K562 (cell line): ENCODE results near the gene SPIN1. TPM values are rescaled to one million over a fixed set of nuclear protein-coding genes. Genes with fewer than 3 reads are reported as not detected.

Experiments used
- ATAC-seq: fragments of 200-7000 bp; cut with Tn5 transposase; 3 replicates; pipeline ENCODE4 v1.9.1; 2020; ENCODE audit warnings: moderate library complexity
- BruUV-seq: library from RNA; stranded (reverse); fragments of 400-500 nt; replicated peaks from 2 replicates; lab custom pipeline; 2021; lab: Mats Ljungman, UMichigan
- CTCF ChIA-PET: fragments of 300-600 bp; formaldehyde crosslinking; extraction: SDS; loops from one replicate; lab custom pipeline; 2021; ENCODE audit warnings: low intra/inter-chr PET ratio; lab: Yijun Ruan, JAX
- POLR2A ChIA-PET: fragments of 300-600, 350-650 bp; sonication (Branson Sonifier 250); formaldehyde crosslinking; extraction: SDS; loops from one replicate; lab custom pipeline; 2021; ENCODE audit warnings: antibody characterized with exemption, inconsistent platforms; lab: Yijun Ruan, JAX
- DNase-seq, 4 experiments: peaks; one replicate each; pipeline versions ENCODE4 v3.0.0 to v3.0.0-alpha.2; 2011 to 2018; ENCODE audit warnings: low spot score in 3 of 4, mixed read lengths in 3 of 4; ENCODE audit errors: extremely low read depth in 1 of 4
- FAIRE-seq: peaks from 2 replicates; lab custom pipeline; 2011; peaks lifted over from hg19 to GRCh38; lab: Jason Lieb, UNC
- H2AFZ ChIP-seq: 2 replicates; pipeline ENCODE4 v1.6.0; 2011; ENCODE audit warnings: low read depth, low read length, control low read depth, inconsistent platforms
- H3K27ac ChIP-seq: fragments of 200-600 bp; 3 replicates; pipeline ENCODE4 v1.8.0; 2011; ENCODE audit warnings: low read depth, mild to moderate bottlenecking, control low read depth, inconsistent platforms, low read length, moderate library complexity, mixed read lengths; ENCODE audit errors: extremely low read depth
- H3K27me3 ChIP-seq, 2 experiments: fragments of 300-600 bp in 1 of 2; 2 replicates in 1 of 2; 3 replicates in 1 of 2; pipeline versions ENCODE4 v1.6.0 to v1.8.0; 2011; ENCODE audit warnings: inconsistent platforms in 2 of 2, low read length in 2 of 2, mild to moderate bottlenecking in 1 of 2, mixed read lengths in 1 of 2, moderate library complexity in 1 of 2; ENCODE audit not compliant: control insufficient read depth in 2 of 2, insufficient read depth in 2 of 2
- H3K36me3 ChIP-seq: fragments of 300-600 bp; 3 replicates; pipeline ENCODE4 v1.8.0; 2011; ENCODE audit warnings: mild to moderate bottlenecking, low read length, inconsistent platforms; ENCODE audit not compliant: control insufficient read depth, insufficient read depth
- H3K4me1 ChIP-seq, 2 experiments: fragments of 200-600 bp in 1 of 2; replicated peaks in 1 of 2; 2 replicates in 1 of 2; 3 replicates in 1 of 2; pipeline versions ENCODE4 v1.5.1 to v1.8.0; 2011; ENCODE audit warnings: inconsistent platforms in 2 of 2, low read length in 2 of 2, mild to moderate bottlenecking in 1 of 2, mixed read lengths in 1 of 2, moderate library complexity in 1 of 2; ENCODE audit not compliant: control insufficient read depth in 2 of 2, insufficient read depth in 2 of 2
- H3K4me2 ChIP-seq: 2 replicates; pipeline ENCODE4 v1.6.1; 2011; ENCODE audit warnings: low read length, control low read depth, inconsistent platforms, mixed read lengths; ENCODE audit not compliant: insufficient read depth
- H3K4me3 ChIP-seq: fragments of 200-600 bp; sonication (generic), shearing (Covaris generic); 2 replicates; pipeline ENCODE4 v1.5.1; 2016; ENCODE audit warnings: control low read depth, inconsistent platforms
- H3K79me2 ChIP-seq: fragments of 200-600 bp; 3 replicates; pipeline ENCODE4 v1.8.0; 2011; ENCODE audit warnings: low read length, inconsistent platforms; ENCODE audit not compliant: control insufficient read depth, insufficient read depth
- H3K9ac ChIP-seq, 2 experiments: 2 replicates each; pipeline versions ENCODE4 v1.6.0 to v1.6.1; 2011; ENCODE audit warnings: low read depth in 2 of 2, low read length in 2 of 2, control low read depth in 1 of 2, inconsistent platforms in 1 of 2, mild to moderate bottlenecking in 1 of 2, mixed read lengths in 1 of 2; ENCODE audit not compliant: insufficient read depth in 1 of 2
- H3K9me1 ChIP-seq: one replicate; pipeline ENCODE4 v1.6.0; 2011; ENCODE audit warnings: inconsistent platforms, mild to moderate bottlenecking, low read length, moderate library complexity; ENCODE audit not compliant: control insufficient read depth, insufficient read depth
- H3K9me3 ChIP-seq: replicated peaks from 2 replicates; pipeline ENCODE4 v1.5.1; 2011; ENCODE audit warnings: low read depth, low read length, inconsistent platforms; ENCODE audit not compliant: control insufficient read depth, insufficient read depth
- H4K20me1 ChIP-seq: replicated peaks from 2 replicates; pipeline ENCODE4 v1.6.1; 2011; ENCODE audit warnings: low read length, inconsistent platforms, mixed read lengths; ENCODE audit not compliant: control insufficient read depth, insufficient read depth
- CTBP1 ChIP-seq: fragments of 450-650 bp; IDR thresholded peaks from 2 replicates; pipeline ENCODE4 v1.6.1; 2016; ENCODE audit warnings: borderline replicate concordance
- SPI1 ChIP-seq: IDR thresholded peaks from 2 replicates; pipeline ENCODE4 v1.6.1; 2011; ENCODE audit warnings: low read depth, low read length, control low read depth, borderline replicate concordance
- TAF15 ChIP-seq: fragments of 200-400 bp; formaldehyde crosslinking; IDR thresholded peaks from 2 replicates; pipeline ENCODE4 v1.6.1; 2017; ENCODE audit warnings: mild to moderate bottlenecking, low read depth, low read length, moderate library complexity
- THRAP3 ChIP-seq: fragments of 450-650 bp; IDR thresholded peaks from 2 replicates; pipeline ENCODE4 v1.6.1; 2016; ENCODE audit warnings: mild to moderate bottlenecking, inconsistent platforms, borderline replicate concordance
- WGBS: fragments of 100-300 bp; shearing (Covaris generic); methylation state at CpG from one replicate; pipeline ENCODE4 v1.1.6; 2016; ENCODE audit warnings: low coverage, mixed read lengths; ENCODE audit not compliant: insufficient coverage; ENCODE audit errors: missing lambda C conversion rate; 5-methylcytosine and 5-hydroxymethylcytosine counted together
- in situ Hi-C: fragments of 300-500 bp; cut with MboI; formaldehyde crosslinking; loops from 4 replicates; pipeline ENCODE4 v1.15.0; 2018; ENCODE audit warnings: inconsistent platforms, mixed read lengths
- intact Hi-C: fragments of 100-400 bp; cut with micrococcal nuclease; formaldehyde crosslinking; loops from 2 replicates; pipeline ENCODE4 v1.14.2; 2022
- polyA plus RNA-seq, 8 experiments: library from polyadenylated mRNA; depleted of rRNA in 4 of 8; stranded (reverse) in 5 of 8; unstranded in 3 of 8; fragments of >200 nt; fragmentation: Nextera tagmentation in 2 of 8; fragmentation: Illumina TruSeq in 1 of 8; extraction: Ambion mirVana in 2 of 8; extraction: Trizol in 1 of 8; gene quantifications; 2 replicates each; pipeline versions ENCODE4 v1.2.1 to v1.2.3, GENCODE V29; 2011 to 2014; ENCODE audit warnings: inconsistent platforms in 1 of 8, missing spikeins in 1 of 8
- total RNA-seq, 7 experiments: library from RNA; depleted of rRNA in 6 of 7; stranded (reverse); fragments of >200 nt in 6 of 7; fragmentation: Illumina TruSeq in 2 of 7; extraction: Trizol in 2 of 7; gene quantifications; 2 replicates each; pipeline versions ENCODE4 v1.2.1 to v1.2.3, GENCODE V29; 2011 to 2021; ENCODE audit warnings: low replicate concordance in 1 of 7
- TF ChIP-seq, protein P1 (sequence below): fragments of 450-650 bp; formaldehyde crosslinking; IDR thresholded peaks from 2 replicates; pipeline ENCODE4 v1.4.0; 2020; ENCODE audit warnings: mild to moderate bottlenecking

The SPIN1 gene
- total and polyA plus RNA-seq, 9 of the 15 experiments (the other 6 are each of a cell fraction or from before 2014, with no cell fraction given), result 7.4 to 25.7 (median 15.6) TPM

DNA sequence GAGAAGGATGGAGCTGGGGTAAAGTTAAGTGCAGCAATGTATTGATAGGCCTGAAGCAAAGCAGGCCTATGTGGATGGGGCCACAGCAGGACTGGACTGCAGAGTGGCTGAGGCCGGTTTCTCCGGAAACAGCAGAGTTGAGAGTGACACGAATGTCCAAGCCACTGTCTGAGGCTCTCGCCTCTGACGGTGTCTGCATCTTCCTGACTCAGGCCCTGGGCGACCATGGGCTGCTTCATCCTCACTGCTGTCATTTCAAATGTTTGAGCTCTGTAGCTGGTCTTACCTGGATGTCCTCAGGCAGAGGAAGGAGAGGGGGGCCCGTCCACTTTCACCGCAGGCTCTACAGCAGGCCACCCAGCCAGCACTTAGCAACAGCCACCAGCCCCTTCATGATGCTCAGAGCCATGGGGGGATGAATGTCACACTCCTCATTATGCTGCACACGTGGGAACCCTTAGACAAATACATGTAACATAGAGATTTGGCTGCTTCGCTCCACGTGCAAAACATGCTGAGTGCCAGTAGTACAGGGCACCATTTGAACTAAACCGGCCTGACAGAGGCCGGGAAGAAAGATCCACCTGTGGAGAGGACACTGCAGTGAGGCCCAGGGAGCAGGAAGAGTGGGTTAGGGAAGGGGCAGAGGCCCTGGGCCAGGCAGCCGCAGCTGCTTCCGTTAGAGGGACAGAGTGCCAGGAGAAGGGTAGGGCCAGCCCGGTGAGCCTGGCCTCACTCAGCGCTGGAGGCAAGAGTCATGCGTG lies 115.0 kb downstream of the SPIN1 start:
- intact Hi-C loops (no loop called here), in situ Hi-C loops (no loop called here)
- ATAC-seq, result no peak
- POLR2A ChIA-PET, result no interaction called here
- H3K9ac ChIP-seq, result no peak overlapping the region
- no peaks in the 10 kb centered on the region for H3K79me2 ChIP-seq
- 9% methylated on average over 15 of the region's 18 CpGs for WGBS
- H3K9me3 ChIP-seq, result no peaks in the 10 kb centered on the region
- no peak for DNase-seq
- no peaks in the 10 kb centered on the region for H3K36me3 ChIP-seq
- H3K4me3 ChIP-seq, result no peak overlapping the region
- no peaks in the 10 kb centered on the region for H4K20me1 ChIP-seq
- no peaks in the 10 kb centered on the region for H3K4me1 ChIP-seq
- no TSS peak for BruUV-seq
- H3K27ac ChIP-seq, result no peak overlapping the region
- no peak overlapping the region for H3K4me2 ChIP-seq
- H3K9me1 ChIP-seq, result no peaks in the 10 kb centered on the region
- no peak for TF ChIP-seq TAF15
- TF ChIP-seq, protein P1, sequence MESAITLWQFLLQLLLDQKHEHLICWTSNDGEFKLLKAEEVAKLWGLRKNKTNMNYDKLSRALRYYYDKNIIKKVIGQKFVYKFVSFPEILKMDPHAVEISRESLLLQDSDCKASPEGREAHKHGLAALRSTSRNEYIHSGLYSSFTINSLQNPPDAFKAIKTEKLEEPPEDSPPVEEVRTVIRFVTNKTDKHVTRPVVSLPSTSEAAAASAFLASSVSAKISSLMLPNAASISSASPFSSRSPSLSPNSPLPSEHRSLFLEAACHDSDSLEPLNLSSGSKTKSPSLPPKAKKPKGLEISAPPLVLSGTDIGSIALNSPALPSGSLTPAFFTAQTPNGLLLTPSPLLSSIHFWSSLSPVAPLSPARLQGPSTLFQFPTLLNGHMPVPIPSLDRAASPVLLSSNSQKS, result no peak
- TF ChIP-seq THRAP3, result no peak
- no peak for TF ChIP-seq SPI1
- no peak for TF ChIP-seq CTBP1
- TF ChIP-seq, all 486 proteins: peak for 0
- H2AFZ ChIP-seq, result no peak overlapping the region
- H3K27me3 ChIP-seq, result peaks cover 0 to 36% of the 10 kb centered on the region in 2 experiments; a peak in 4 of 5 replicates
- CTCF ChIA-PET, result no interaction called here
- FAIRE-seq, result no peak
